Coronary artery (tissue), 2 donors: ENCODE measurements around the gene NFATC4.

Experiments used
- DNase-seq: peaks from one replicate; pipeline ENCODE4 v3.0.0-alpha.2; 2017; ENCODE audit warnings: low spot score
- H3K27ac ChIP-seq, 2 donors: fragments of 200-600 bp; sonication (generic); one replicate each; pipeline ENCODE4 v1.5.1; 2016 to 2019
- H3K4me3 ChIP-seq: fragments of 200-600 bp; sonication (generic); 2 replicates; pipeline ENCODE4 v1.5.1; 2016; ENCODE audit warnings: mild to moderate bottlenecking, moderate library complexity
- CTCF ChIP-seq: fragments of 200-600 bp; sonication (generic); IDR thresholded peaks from one replicate; pipeline ENCODE4 v1.5.1; 2019; ENCODE audit warnings: antibody characterized with exemption

NFATC4 gene

GRCh38 chr14:24426912-24427536 is 59.0 kb downstream of the NFATC4 start:
- Histone ChIP-seq H3K4me3 (no peak overlapping the region), H3K27ac (no peak overlapping the region)
- DNase-seq: no peak
- no peak for TF ChIP-seq CTCF

GRCh38 chr14:24427537-24428508 is 59.8 kb downstream of the NFATC4 start:
- DNase-seq: no peak
- no peak for TF ChIP-seq CTCF
- H3K27ac ChIP-seq: no peak overlapping the region
- H3K4me3 ChIP-seq: no peak overlapping the region

GRCh38 chr14:24428628-24429394 is 60.8 kb downstream of the NFATC4 start:
- H3K4me3 ChIP-seq: peak overlapping the region; percentile 89
- no peak for DNase-seq

More at GRCh38 chr14:24428628-24429394, 60.8 kb downstream of the NFATC4 start:
- TF ChIP-seq CTCF: no peak
- H3K27ac ChIP-seq: peak overlapping the region; percentile 96 to 99
